GM18519 (cell line): ENCODE measurements around the gene PDC.

Experiments
- ATAC-seq: cut with Tn5 transposase; IDR thresholded peaks from one replicate; pipeline ENCODE4 v1.9.1; 2021; ENCODE audit warnings: mild to moderate bottlenecking, moderate library complexity; ENCODE audit not compliant: unreplicated experiment, low FRiP score

PDC gene

DNA sequence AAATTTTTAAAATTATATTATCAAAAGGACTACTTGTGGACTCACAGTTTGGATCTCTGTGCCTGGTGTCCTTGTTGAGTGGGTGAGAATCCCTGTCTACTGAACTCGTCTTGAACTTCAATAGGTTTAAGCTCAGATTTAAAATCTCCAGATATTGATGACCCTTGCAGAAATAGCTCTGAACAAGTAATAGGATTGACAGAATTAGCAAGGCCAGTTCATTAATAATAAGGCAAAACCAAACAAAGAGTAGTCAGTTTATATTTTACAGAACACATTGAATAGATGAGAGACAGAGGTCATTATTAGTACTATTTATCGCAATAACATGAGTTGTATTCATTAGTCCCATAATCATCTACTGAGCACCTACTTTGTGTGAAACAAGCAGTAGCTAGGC is at the start of gene PDC:
TSS of gene PDC (minus strand) at position 101 of the 400 bp plus-strand sequence. CDS start 11,655 bp downstream, outside the sequence.
- ATAC-seq: no peak

DNA sequence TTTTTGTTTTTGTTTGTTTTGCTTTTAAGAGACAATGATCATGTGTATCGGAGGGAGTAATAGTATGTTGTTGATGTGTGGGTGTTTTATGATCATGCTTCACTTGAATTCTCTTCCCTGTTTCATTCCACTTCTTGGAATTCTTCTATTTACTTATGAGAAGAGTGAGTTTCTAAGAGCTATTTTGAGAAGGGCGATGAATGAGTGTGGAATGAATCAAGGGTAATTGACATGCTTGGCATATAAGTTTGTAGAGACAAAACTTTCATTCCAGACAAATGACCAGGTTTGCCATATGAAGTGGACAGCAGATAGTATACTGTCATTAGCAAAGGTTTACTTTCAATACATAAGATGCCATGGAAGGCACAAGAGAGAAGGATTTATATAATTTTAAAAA is 42.3 kb upstream of the PDC start:
- ATAC-seq: no peak

DNA sequence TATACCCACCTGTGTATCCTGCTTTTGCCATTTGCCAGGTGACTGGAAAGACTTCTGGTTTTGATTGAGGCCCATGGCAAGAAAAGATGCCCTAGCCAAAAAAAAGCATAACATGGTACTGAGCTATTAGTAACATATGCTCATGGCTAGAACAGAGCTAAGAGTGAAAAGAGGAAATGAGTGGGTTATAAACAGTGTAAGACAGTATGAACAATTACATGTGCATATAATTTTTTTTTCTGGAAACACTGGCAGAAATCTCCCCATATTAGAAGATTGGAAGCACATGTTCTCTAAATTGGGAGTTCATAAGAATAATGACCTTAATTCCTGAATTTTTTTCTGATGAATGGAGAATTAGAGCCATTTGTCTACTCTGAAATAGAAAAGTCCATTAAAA is 41.2 kb upstream of the PDC start:
- peak; percentile 56 for ATAC-seq

DNA sequence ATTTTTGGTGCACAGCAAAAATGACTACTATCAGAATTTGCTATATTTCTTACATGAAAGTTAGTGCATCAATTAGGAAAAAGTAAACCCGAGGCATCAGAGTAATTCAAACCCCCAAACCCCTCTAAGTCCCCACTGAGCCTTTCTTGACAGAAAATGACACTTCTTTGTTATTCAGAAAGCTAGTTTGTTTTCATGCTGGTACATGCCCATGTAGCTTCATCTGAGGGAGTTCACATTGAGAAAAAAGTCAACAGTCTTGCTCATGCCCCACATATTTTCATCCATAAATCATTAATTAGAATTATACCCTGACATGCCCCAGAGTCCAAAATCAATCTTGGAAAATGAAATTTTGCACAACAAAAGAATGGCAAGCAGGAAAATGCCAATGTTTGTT is 39.9 kb upstream of the PDC start:
- ATAC-seq: no peak

DNA sequence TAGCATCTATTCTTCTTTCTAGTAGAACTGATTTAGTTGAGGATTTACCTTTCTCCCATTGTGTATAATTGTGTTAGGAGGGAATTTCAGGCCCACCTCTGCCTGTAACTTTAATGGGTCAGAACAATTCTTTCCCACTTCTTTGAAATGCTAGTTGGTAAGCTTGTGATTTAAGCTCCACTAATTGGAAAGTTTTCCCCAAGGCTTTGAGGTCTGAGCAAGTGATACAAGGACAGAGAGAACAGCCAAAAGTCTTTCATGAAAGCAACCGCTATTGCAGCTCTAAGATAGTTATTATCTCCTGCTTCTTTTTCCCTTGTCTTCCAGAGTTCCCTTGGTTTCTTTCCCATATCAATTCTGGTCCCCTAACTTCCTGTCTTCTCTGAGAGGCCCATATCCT is 38.7 kb upstream of the PDC start:
- ATAC-seq: no peak

DNA sequence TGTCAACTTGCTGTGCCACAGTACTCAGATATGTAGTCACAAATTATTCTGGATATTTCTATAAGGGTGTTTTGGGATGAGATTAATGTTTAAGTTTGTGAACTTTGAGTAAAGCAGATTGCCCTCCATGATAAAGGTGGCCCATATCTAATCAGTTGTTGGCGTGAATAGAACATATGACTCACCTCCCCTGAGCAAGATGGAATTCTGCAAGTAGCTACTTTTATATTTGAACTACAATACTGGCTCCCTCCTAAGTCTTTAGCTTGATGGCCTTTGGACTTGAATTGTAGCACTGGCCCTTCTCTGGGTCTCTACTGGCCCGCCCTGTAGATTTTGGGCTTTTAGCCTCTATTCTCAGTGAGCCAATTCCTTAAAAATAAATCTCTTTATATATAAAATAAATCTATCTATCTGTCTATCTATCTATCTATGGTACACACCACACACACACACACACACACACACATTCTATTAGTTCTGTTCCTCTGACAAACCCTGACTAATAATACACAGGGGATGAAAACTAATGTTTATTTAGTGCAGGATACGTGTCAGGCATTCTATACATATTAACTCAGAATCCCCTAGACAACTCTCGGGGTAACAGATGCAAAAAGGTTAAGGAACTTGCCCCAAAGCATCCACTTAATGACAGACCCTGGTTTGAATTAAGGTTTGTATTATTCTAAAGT is 37.9 kb upstream of the PDC start:
- ATAC-seq: no peak

DNA sequence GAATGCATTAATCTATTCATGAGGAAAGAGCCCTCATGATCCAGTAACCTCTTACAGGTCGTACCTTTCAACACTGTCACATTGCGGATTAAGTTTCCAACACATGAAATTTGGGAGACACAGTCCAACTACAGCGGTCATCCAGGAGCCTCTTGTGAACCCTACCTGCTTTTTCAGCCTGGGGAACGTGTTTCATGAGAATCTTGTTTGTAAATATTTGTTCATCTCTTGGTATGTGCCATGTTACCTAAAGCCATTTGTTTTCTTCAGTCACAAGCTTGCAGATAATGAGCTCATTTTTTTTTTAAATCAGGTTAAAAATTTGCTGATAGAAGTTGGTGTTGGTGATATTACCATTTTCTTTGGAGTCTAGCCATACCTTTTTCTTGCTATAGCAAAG is 37.2 kb upstream of the PDC start:
- no peak for ATAC-seq

DNA sequence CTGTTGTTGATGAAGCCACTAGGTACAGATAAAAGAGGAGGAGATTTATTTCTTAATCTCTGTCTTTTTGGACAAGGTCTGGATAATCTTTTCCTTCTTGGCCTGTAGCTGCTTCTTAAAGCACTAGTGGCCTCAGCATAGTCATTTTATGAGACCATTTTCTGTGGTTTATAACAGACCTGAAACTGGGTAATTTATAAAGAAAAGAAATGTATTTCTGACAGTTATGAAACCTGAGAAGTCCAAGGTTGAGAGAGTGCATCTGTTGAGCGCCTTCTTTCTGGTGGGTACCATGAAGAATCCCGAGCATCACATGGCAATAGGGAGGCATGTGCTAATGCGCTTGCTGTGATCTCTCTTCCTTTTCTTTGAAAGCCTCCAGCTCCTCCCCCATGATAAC is 36.7 kb upstream of the PDC start:
- peak; percentile 35 for ATAC-seq

DNA sequence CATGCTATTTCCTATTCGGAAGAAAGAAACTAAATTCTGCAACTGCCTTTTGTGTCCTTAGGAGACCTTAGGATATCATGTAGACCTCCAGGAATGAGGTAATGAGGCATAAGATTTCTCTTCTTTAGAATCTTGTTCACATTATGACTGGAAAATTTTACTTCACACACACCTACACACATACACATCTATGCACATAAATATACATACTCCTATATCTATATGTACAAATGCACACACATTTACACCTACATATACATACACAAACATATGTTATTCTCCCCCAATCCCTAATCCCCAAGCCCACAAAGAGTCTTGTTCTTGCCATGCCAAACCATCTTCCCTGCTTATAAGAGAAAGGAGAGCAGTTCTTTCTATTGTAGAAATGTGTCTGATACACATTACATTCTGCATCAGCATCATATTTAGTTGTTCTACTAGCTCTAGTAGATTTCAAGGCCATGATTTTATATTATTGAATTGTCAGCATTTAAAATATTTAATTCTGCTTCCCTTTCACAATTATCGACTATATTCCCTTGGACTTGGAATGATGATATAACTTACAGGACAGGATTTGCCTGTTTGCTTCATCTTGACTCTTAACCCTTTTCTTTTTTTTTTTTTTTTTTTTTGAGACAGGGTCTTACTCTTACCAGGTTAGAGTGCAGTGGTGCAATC is 35.4 kb upstream of the PDC start:
- ATAC-seq: no peak

DNA sequence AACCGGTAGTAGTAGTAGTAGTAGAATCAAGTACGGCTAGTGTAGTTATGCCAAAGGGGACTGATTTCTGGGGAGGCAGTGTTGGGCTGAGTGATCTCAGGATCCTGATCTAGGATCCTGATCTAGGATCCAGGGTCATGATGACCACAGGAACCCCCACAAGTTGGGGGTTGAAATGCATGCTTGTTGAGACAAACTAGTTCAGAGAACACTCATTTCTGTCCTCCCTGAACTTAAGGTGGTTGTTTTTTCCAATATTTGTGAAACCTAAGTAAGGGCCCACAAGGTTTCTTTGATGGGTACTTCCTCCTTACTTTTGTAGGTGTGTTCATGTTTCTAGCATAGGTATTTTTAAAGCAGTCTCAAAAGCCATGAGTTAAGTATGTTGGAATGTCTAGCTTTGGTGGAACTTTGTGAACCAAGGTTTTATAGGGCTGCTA is 33.9 kb upstream of the PDC start:
- peak; percentile 60 for ATAC-seq

DNA sequence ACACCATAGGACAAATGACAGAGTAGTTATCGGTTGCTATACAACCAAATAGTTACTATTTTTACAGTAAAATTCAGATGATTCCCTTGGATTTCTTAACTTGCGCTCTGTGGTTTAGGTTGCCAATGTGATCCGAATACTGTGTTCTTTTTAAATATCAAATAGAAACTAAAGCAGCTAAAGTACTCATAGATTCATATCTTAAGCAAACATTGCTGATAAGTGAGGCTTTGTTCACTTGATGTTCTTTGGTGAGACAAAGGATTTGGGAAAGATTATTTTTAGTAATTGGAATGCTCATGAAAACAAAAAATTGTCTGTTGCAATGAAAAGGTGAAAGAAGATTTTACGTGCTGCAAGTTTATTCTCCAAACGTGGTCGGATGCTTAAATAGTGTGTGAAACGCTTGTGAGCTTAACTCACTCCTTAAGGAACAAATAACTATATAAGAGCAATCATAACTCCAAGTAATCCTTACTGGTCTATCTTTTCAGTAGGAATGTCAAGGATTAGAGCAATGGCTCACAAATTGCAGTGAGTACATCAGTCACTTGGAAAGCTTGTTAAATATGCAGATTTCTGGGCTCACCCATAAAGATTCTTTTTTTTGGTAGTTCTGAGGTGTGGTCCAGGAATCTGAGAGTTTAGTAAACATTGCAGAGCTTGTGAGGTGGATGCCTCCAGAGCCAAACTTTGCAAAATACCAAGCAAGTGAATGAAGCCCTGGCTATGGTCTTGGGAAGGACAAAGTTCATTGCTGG is 31.8 kb upstream of the PDC start:
- no peak for ATAC-seq

DNA sequence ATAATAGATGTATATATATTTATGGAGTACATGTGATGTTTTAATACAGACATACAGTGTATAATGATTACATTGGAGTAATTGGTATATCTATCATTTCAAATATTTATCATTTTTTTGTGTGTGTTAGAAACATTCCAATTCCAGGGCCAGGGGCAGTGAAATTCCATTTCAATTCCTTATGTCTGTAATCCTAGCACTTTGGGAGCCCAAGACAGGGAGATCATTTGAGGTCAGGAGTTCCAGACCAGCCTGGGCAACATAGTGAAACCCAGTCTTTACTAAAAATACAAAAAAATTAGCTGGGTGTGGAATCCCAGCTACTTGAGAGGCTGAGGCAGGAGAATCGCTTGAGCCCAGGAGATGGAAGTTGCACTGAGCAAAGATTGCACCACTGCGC is 30.4 kb upstream of the PDC start:
- no peak for ATAC-seq

DNA sequence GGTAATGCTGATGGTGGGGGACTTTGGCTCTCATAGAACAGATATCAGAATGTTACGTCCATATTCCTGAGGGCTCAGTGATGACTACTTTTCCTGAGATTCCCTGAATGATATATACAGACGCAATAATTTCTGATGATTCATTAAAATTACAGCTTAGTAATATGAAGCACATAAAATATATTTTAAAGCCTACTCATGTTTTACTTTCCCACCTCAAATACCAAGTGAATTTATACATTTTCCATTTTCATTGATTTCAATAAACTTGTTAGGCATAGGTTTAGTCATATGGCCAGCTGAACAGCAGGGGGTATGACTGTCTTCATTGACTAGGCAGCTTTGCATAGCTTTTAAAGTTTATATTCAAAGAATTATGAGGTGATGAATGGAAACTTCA is 26.2 kb upstream of the PDC start:
- ATAC-seq: no peak

DNA sequence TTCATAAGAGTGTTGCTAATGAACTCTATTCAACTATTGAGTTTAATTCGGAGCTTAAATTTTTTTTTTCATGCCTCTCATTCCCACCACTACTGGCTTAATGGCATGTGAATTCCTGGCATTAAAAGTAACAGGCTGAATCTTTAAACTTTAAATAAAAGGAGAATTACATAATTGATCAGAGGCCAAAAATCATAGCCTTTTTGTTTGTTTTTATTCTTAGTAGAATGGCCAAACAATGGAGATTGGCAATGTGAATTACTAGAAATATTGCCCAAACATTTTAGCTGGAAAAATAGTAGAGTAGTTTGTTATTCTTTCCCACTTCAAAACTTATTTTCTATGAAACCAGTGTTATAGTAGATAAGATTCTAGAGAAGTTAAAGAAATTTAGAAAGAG is 25.1 kb upstream of the PDC start:
- no peak for ATAC-seq

DNA sequence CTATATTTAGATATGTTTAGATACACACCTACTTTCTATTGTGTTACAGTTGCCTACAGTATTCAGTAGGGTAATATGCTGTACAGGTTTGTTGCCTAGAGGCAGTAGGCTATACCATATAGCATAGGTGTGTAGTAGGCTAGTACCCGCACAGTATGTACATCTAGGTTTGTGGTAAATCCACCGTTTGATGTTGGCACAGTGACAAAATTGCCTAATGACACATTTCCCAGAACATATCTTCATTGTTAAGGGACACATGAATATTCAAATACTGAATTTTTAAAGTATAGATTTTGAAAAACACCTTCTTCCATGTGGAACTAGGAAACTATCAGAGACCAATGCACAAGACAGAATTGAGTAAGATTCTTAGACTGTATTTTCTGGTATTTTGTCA is 22.6 kb upstream of the PDC start:
- ATAC-seq: no peak

DNA sequence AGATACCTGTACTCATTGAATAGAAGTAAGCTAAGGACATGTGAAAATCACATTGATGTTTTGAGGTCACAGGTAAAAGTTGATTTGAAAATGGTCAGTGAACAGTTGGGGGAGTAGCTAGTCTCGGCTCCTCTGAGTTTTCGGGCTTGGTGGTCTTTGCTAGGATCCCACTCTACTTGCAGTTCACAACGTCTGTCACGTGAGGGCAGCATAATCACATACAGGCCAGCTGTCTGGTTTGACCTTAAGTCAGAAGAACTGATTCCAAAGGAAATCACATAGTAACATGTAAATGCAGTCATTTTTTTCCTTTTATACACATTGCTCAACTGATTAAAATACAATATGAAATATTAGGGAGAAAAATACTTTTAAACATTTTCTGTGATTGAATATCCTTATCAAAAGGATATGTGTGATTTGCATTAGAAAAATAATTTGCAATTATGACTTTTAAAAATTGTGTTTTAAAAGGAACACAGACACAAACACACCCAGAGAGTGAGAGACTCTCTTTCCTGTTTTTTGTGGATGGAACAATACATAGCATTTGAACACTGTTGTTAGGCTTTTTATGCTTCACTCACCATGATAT is 21.8 kb upstream of the PDC start:
- ATAC-seq: peak; percentile 73

DNA sequence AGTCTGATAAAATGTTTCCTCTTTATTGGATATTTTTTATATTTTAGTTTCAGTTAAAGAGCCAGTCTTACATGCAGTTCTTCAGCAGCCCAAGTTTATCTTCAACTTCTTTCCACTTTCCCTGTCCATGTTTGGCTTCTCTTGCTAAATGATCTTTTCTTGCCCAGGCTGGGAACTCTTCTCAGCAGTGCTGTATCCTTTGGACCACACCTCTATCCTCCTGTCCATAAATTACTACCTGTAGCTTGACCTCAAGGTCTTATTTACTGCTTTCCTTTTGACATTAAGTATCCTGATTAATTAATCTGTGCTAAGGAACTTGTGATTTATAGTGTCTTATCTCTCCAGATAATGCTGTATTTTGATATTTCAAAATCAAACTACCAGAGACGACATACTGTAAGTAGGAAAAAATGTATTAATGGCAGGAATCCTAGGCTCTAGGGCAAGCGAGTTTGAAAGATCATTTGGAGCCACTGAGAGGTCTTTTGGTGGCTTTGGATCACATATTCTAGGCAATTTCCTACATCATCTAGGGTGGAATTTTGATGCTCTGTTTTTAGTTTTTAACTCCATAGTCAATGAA is 20.5 kb upstream of the PDC start:
- ATAC-seq: no peak

DNA sequence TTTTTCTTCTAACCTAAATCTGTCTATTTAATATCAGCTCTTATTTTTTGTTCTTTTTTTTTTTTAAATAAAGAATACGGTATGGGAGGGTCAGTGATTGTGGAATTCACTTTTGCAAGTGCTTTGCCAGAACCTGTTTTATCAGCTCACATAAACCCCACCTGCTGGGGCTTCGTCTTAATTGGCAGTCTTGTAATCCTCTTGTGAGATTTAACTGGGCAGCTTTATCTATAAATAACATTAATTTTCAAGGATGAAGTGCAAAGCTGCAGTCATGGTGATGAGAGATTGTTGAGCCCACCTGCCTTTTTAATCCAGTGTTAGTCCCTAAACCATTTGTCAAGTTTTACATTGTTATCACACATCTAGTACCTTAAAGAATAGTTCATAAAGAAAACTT is 18.2 kb upstream of the PDC start:
- no peak for ATAC-seq

DNA sequence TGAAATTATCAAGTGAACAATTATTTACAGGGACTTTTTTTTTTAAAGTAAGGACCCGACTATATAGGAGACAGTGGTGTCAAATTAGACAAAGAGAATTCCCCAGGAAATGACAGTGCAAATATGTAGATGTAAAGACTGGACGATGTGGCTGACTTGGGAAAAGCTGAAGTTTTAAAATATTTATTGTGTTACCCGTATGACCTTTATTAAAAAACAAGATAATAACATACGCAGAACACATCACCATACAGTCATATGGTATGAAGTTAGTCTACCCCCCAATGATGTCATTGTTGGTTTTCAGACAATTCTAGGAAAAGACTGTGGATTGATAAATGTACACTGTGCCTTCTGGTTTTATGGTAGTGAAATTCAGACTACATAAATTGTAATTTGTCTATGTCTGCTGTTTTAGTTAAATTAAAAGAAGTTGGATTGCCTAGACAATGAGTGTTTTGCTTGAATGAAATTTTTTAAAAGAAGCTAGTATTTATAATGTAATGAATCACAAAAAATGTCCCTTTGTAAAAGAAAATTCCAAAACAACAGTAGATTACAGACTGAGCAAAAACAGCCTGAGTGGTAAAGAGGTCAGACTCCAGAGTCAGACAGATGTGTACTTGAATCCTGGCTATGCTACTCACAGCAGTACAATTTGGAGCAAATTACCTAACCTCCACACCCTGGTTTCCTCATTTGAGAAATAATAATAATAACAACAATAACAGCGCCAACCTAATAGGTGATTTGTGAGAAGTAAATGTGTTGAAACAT is 15.5 kb upstream of the PDC start:
- ATAC-seq: no peak

DNA sequence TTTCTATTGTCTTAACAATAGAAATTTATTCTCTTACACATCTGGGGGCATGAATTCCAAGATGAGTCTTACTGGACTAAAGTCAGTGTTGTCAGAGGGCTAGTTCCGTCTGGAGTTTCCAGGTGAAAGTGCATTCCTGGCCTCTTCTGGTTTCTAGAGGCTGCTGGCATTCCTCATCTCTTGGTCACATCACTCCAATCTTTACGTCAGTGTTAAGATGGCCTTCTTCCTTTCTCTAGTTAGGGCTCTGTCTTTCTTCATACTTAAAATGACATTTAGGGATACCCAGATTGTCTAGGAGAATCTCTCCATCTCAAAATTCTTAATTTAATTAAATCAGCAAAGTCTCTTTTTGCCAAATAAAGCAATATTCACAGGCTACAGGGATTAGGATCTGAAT is 13.3 kb upstream of the PDC start:
- ATAC-seq: no peak
